ENCODE results near the gene MAN2A1. TPM values are rescaled to one million over a fixed set of nuclear protein-coding genes. Genes with fewer than 3 reads are reported as not detected.

MAN2A1 gene
- polyA plus RNA-seq, 1 donor (not counting 4 experiments of a cell fraction or from before 2014, with no cell fraction given), result 63.8 TPM

DNA sequence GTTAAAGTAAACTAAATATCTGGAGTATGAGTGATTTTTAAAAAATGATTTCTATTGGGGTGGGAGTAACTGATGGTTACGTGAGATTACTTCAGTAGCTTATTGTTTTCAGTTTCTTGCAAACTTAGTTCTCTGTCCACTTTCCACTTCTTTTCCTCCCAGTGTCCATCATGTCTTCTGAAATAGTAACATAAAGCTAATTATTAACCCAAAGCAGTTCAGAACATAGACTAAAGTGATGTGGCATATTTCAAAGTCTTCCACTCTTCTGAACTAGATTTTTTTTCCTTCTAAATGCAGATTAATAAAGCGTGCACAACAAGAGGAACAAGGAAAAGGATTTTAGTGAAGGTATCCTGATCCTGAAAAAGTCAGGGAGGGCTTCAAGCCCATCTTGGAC lies 114.1 kb downstream of the MAN2A1 start:
- Histone ChIP-seq H4K20me1 (ENCODE audit: control insufficient read depth, extremely low read depth, insufficient read depth, low read length) (no peaks in the 10 kb centered on the region), H3K36me3 (ENCODE audit: control insufficient read depth in 2 of 2, extremely low read depth in 1 of 2, insufficient read depth in 2 of 2, low read length in 2 of 2) (peaks cover 0 to 4% of the 10 kb centered on the region in 2 experiments), H3K4me3 (ENCODE audit: control insufficient read depth in 2 of 3, extremely low read depth in 1 of 3, insufficient read depth in 2 of 3, low read depth in 1 of 3, low read length in 3 of 3) (no peak overlapping the region), H2AFZ (ENCODE audit: control insufficient read depth, low read length) (no peak overlapping the region), H3K27ac (ENCODE audit: control insufficient read depth, insufficient read depth, low read length) (no peak overlapping the region), H3K79me2 (ENCODE audit: control insufficient read depth, insufficient read depth, low read length) (no peaks in the 10 kb centered on the region), H3K9me3 (ENCODE audit: control insufficient read depth, low read depth, low read length) (no peaks in the 10 kb centered on the region), H3K4me2 (ENCODE audit: control insufficient read depth, extremely low read depth, insufficient read depth, low read depth, low read length) (no peak overlapping the region), H3K27me3 (ENCODE audit: control insufficient read depth, extremely low read depth, insufficient read depth, low read length) (no peaks in the 10 kb centered on the region), H3K9ac (ENCODE audit: control insufficient read depth, extremely low read depth, insufficient read depth, low read length) (no peak overlapping the region), H3K4me1 (ENCODE audit: control insufficient read depth, extremely low read depth, insufficient read depth, low read length) (no peaks in the 10 kb centered on the region), H3K9me1 (ENCODE audit: control insufficient read depth, extremely low read depth, insufficient read depth, low read length) (no peaks in the 10 kb centered on the region)
- TF ChIP-seq EZH2 (IDR thresholded peaks at IDR 0.05; ENCODE audit: low read length) (no peak), CTCF (optimal IDR thresholded peaks at IDR 0.05 in 1 of 3, IDR thresholded peaks at IDR 0.05 in 1 of 3, conservative IDR thresholded peaks at IDR 0.05 in 1 of 3; ENCODE audit: extremely low read depth in 1 of 3, insufficient read depth in 2 of 3, low read length in 3 of 3) (no peak)
- FAIRE-seq (no peak), DNase-seq (ENCODE audit: low read depth, low spot score) (no peak)
- dilution Hi-C loops (cut with MboI; ENCODE audit: extremely low pct_ligation_motif_present, low sequenced_read_pairs), result no loop called here

DNA sequence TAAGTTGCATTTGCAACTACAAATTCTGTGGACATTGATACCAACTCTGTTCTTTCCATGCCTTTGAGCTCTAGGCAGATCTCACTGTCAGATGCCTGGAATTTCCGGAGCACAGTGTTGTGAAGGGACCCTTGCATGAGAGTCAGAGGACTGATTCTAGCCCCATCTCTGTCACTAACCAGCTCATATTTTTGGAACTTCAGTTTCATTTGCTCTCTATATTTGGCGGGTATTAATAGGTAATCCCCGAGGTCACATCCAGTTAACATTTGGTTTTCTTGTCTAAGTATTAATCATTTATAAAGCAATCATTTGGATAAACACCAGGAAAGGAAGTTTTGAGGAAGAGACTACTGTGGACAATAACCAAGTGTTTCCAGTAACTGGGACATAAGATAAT lies 115.7 kb downstream of the MAN2A1 start:
- H3K4me1 ChIP-seq (ENCODE audit: control insufficient read depth, extremely low read depth, insufficient read depth, low read length), result no peaks in the 10 kb centered on the region
- FAIRE-seq (no peak), DNase-seq (ENCODE audit: low read depth, low spot score) (no peak)
- TF ChIP-seq EZH2 (IDR thresholded peaks at IDR 0.05; ENCODE audit: low read length) (no peak), CTCF (optimal IDR thresholded peaks at IDR 0.05 in 1 of 3, IDR thresholded peaks at IDR 0.05 in 1 of 3, conservative IDR thresholded peaks at IDR 0.05 in 1 of 3; ENCODE audit: extremely low read depth in 1 of 3, insufficient read depth in 2 of 3, low read length in 3 of 3) (no peak)
- no peaks in the 10 kb centered on the region for H3K9me1 ChIP-seq (ENCODE audit: control insufficient read depth, extremely low read depth, insufficient read depth, low read length)
- no peak overlapping the region for H3K4me2 ChIP-seq (ENCODE audit: control insufficient read depth, extremely low read depth, insufficient read depth, low read depth, low read length)
- H3K36me3 ChIP-seq (ENCODE audit: control insufficient read depth in 2 of 2, extremely low read depth in 1 of 2, insufficient read depth in 2 of 2, low read length in 2 of 2), result peaks cover 0 to 4% of the 10 kb centered on the region in 2 experiments
- no peak overlapping the region for H3K9ac ChIP-seq (ENCODE audit: control insufficient read depth, extremely low read depth, insufficient read depth, low read length)
- no peak overlapping the region for H3K27ac ChIP-seq (ENCODE audit: control insufficient read depth, insufficient read depth, low read length)
- H2AFZ ChIP-seq (ENCODE audit: control insufficient read depth, low read length), result no peak overlapping the region
- H3K9me3 ChIP-seq (ENCODE audit: control insufficient read depth, low read depth, low read length), result no peaks in the 10 kb centered on the region
- no peaks in the 10 kb centered on the region for H3K79me2 ChIP-seq (ENCODE audit: control insufficient read depth, insufficient read depth, low read length)
- H3K4me3 ChIP-seq (ENCODE audit: control insufficient read depth in 2 of 3, extremely low read depth in 1 of 3, insufficient read depth in 2 of 3, low read depth in 1 of 3, low read length in 3 of 3), result no peak overlapping the region
- H4K20me1 ChIP-seq (ENCODE audit: control insufficient read depth, extremely low read depth, insufficient read depth, low read length), result no peaks in the 10 kb centered on the region
- dilution Hi-C loops (cut with MboI; ENCODE audit: extremely low pct_ligation_motif_present, low sequenced_read_pairs), result no loop called here
- H3K27me3 ChIP-seq (ENCODE audit: control insufficient read depth, extremely low read depth, insufficient read depth, low read length), result no peaks in the 10 kb centered on the region

Data from keratinocyte (primary cell).